ENCODE data around the gene MLEC.

Gene MLEC

GRCh38 chr12:120670667-120671066 lies 16.3 kb upstream of the MLEC start:
- no peaks in the 10 kb centered on the region for H3K27me3 ChIP-seq (ENCODE audit: insufficient read depth, poor library complexity, severe bottlenecking)
- no peaks in the 10 kb centered on the region for H3K36me3 ChIP-seq (ENCODE audit: low read depth)
- H3K27ac ChIP-seq (ENCODE audit: poor library complexity, severe bottlenecking) = no peak overlapping the region
- ATAC-seq (ENCODE audit: low read depth) = no peak
- DNase-seq (ENCODE audit: low spot score) = no peak
- no peak for TF ChIP-seq CTCF (IDR thresholded peaks at IDR 0.05; ENCODE audit: poor library complexity, severe bottlenecking)
- no peak overlapping the region for H3K4me3 ChIP-seq (ENCODE audit: severe bottlenecking)
- H3K4me1 ChIP-seq (ENCODE audit: insufficient read depth, poor library complexity, severe bottlenecking) = no peaks in the 10 kb centered on the region
- no peaks in the 10 kb centered on the region for H3K9me3 ChIP-seq (ENCODE audit: severe bottlenecking)

- TF ChIP-seq CTCF (IDR thresholded peaks at IDR 0.05; ENCODE audit: poor library complexity, severe bottlenecking) = no peak
- Histone ChIP-seq H3K27me3 (ENCODE audit: insufficient read depth, poor library complexity, severe bottlenecking) (no peaks in the 10 kb centered on the region), H3K4me1 (ENCODE audit: insufficient read depth, poor library complexity, severe bottlenecking) (peaks cover 13% of the 10 kb centered on the region), H3K9me3 (ENCODE audit: severe bottlenecking) (no peaks in the 10 kb centered on the region), H3K36me3 (ENCODE audit: low read depth) (no peaks in the 10 kb centered on the region), H3K27ac (ENCODE audit: poor library complexity, severe bottlenecking) (no peak overlapping the region), H3K4me3 (ENCODE audit: severe bottlenecking) (no peak overlapping the region)
- no peak for ATAC-seq (ENCODE audit: low read depth)
- no peak for DNase-seq (ENCODE audit: low spot score)
These were observed 12.8 kb upstream of the MLEC start for GRCh38 chr12:120674097-120674636.

GRCh38 chr12:120677765-120678473 lies 9.0 kb upstream of the MLEC start:
- peak; percentile 27; the same call in 1 of the 3 replicates for ATAC-seq (ENCODE audit: low read depth)
- H3K36me3 ChIP-seq (ENCODE audit: low read depth) = no peaks in the 10 kb centered on the region
- H3K4me1 ChIP-seq (ENCODE audit: insufficient read depth, poor library complexity, severe bottlenecking) = peaks cover 13% of the 10 kb centered on the region
- H3K27ac ChIP-seq (ENCODE audit: poor library complexity, severe bottlenecking) = no peak overlapping the region
- TF ChIP-seq CTCF (IDR thresholded peaks at IDR 0.05; ENCODE audit: poor library complexity, severe bottlenecking) = no peak
- H3K27me3 ChIP-seq (ENCODE audit: insufficient read depth, poor library complexity, severe bottlenecking) = no peaks in the 10 kb centered on the region
- H3K9me3 ChIP-seq (ENCODE audit: severe bottlenecking) = no peaks in the 10 kb centered on the region
- no peak for DNase-seq (ENCODE audit: low spot score)
- H3K4me3 ChIP-seq (ENCODE audit: severe bottlenecking) = no peak overlapping the region

- no peak for TF ChIP-seq CTCF (IDR thresholded peaks at IDR 0.05; ENCODE audit: poor library complexity, severe bottlenecking)
- Histone ChIP-seq H3K36me3 (ENCODE audit: low read depth) (no peaks in the 10 kb centered on the region), H3K27ac (ENCODE audit: poor library complexity, severe bottlenecking) (no peak overlapping the region), H3K9me3 (ENCODE audit: severe bottlenecking) (no peaks in the 10 kb centered on the region), H3K4me1 (ENCODE audit: insufficient read depth, poor library complexity, severe bottlenecking) (peaks cover 13% of the 10 kb centered on the region), H3K4me3 (ENCODE audit: severe bottlenecking) (no peak overlapping the region), H3K27me3 (ENCODE audit: insufficient read depth, poor library complexity, severe bottlenecking) (no peaks in the 10 kb centered on the region)
- no peak for DNase-seq (ENCODE audit: low spot score)
- ATAC-seq (ENCODE audit: low read depth) = no peak
These were observed 8.4 kb upstream of the MLEC start for GRCh38 chr12:120678572-120678971.

GRCh38 chr12:120680165-120680738 lies 6.7 kb upstream of the MLEC start:
- H3K4me1 ChIP-seq (ENCODE audit: insufficient read depth, poor library complexity, severe bottlenecking) = peaks cover 17% of the 10 kb centered on the region
- no peaks in the 10 kb centered on the region for H3K27me3 ChIP-seq (ENCODE audit: insufficient read depth, poor library complexity, severe bottlenecking)
- H3K36me3 ChIP-seq (ENCODE audit: low read depth) = no peaks in the 10 kb centered on the region
- no peak overlapping the region for H3K27ac ChIP-seq (ENCODE audit: poor library complexity, severe bottlenecking)
- H3K4me3 ChIP-seq (ENCODE audit: severe bottlenecking) = no peak overlapping the region
- no peak for TF ChIP-seq CTCF (IDR thresholded peaks at IDR 0.05; ENCODE audit: poor library complexity, severe bottlenecking)
- DNase-seq (ENCODE audit: low spot score) (no peak), ATAC-seq (ENCODE audit: low read depth) (no peak)
- H3K9me3 ChIP-seq (ENCODE audit: severe bottlenecking) = no peaks in the 10 kb centered on the region
